HG03097 (cell line): ENCODE data around the gene NOXO1.

Experiments
- ATAC-seq: cut with Tn5 transposase; IDR thresholded peaks from one replicate; pipeline ENCODE4 v1.9.1; 2021; ENCODE audit not compliant: unreplicated experiment, low FRiP score

Gene NOXO1

GRCh38 chr16:1998852-1999801, 17.9 kb upstream of the NOXO1 start:
- no peak for ATAC-seq

DNA sequence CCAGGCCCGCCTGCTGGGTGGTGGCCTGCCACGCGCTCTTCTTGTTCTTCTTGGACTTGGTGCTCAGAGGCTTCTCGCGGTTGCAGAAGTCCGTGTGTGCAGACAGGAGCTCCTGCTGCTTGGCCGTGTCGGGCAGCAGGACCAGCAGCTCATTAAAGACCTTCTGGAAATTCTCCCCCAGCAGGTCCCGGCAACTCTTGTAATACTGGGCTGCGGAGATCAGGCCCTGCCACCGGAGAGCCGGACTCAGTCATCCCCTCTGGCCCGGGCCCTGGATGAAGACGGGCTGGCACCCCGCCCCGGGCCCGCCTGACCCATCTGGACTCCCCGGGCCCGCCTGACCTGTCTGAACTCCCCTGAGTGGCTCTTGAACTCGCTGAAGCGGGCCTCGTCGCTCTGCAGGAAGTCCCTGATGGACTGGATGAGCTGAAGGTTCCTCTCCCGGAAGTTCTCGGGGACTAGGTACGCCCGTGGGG, 17.1 kb upstream of the NOXO1 start:
- no peak for ATAC-seq

- ATAC-seq = no peak
Observed at GRCh38 chr16:1997494-1998359, 16.5 kb upstream of the NOXO1 start.

DNA sequence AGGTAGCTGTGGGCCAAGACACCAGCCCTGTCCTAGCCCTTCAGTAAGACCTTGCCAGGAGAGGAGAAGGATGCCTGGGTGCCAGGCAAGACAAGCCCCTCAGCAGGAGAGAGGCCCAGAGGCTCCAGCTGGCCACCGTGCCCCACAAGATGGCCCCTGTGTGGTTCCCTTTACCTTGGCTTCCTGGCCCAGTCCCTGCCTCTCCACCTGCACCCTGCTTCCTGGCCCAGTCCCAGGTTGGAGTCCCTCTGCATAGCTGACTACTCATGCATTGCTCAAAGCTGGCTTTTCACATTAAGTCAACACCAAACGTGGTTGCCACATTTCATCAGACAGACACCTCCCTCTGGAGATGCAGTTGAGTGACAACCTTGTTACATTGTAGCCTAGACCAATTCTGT, 12.5 kb upstream of the NOXO1 start:
- ATAC-seq = no peak

DNA sequence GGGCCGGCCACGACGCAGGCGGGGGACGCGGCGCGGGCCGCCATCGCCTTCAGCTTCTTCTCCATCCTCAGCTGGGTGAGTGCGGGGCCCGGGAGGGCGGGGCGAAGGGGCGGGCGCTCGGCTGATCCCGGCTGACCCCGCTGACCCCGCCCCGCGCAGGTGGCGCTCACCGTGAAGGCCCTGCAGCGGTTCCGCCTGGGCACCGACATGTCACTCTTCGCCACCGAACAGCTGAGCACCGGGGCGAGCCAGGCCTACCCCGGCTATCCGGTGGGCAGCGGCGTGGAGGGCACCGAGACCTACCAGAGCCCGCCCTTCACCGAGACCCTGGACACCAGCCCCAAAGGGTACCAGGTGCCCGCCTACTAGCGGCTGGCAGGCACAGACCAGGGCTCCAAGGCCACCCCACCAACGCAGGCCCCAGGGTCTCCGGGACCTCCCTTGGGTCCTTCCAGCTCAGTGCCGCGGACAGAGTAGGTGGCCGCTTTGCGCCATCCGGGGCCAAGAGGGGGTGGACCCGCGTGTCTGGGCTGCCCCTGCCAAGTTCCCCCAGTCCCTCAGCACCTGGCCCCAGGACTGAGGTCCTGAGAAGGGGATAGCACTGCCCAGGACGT, 11.5 kb upstream of the NOXO1 start:
- no peak for ATAC-seq

DNA sequence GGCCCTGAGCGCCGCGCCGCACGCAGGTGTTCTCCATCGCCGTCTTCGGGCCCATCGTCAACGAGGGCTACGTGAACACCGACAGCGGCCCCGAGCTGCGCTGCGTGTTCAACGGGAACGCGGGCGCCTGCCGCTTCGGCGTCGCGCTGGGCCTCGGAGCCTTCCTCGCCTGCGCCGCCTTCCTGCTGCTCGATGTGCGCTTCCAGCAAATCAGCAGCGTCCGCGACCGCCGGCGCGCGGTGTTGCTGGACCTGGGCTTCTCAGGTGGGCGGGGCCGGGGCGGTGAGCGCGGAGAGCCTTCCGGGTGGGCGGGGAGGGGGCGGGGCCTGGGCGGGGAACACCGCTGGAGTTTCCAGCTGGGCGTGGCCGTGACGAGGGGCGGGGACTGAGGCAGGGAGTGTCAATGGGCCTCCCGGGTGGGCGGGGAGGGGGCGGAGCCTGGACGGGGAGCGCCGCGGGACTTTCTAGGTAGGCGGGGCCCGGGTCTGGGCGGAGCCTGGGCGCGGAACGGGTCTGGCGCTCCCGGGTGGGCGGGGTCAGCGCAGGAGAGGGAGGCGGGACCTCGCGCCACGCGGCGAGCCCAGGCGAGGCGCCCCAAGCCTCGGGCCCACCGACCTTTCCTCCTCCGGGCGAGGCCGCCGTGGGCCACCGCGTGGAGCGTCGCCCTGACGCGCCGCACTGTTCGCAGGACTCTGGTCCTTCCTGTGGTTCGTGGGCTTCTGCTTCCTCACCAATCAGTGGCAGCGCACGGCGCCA, 10.9 kb upstream of the NOXO1 start:
- peak; percentile 42 for ATAC-seq

- ATAC-seq = no peak
Observed at GRCh38 chr16:1991588-1991947, 10.3 kb upstream of the NOXO1 start.

DNA sequence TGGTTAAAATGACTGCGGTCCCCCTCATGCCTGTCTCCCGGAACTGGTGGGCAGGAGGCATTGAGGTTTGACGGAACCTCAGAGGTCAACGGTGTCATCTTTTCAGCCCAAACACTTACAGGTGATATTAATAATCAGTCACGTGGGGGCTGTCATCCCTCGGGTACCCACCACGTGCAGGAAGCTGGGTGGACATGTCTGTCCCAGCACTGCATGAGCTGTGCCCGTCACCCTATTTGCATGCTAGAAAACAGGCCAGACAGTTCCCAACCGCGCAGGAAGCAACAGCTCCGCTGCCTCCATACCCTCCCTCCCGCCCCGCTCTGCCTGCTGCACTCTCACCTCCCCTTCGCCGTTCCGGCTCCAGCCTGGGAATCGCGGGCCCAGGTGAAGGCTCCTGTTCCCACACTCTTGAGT, 9.9 kb upstream of the NOXO1 start:
- ATAC-seq = peak; percentile 27

DNA sequence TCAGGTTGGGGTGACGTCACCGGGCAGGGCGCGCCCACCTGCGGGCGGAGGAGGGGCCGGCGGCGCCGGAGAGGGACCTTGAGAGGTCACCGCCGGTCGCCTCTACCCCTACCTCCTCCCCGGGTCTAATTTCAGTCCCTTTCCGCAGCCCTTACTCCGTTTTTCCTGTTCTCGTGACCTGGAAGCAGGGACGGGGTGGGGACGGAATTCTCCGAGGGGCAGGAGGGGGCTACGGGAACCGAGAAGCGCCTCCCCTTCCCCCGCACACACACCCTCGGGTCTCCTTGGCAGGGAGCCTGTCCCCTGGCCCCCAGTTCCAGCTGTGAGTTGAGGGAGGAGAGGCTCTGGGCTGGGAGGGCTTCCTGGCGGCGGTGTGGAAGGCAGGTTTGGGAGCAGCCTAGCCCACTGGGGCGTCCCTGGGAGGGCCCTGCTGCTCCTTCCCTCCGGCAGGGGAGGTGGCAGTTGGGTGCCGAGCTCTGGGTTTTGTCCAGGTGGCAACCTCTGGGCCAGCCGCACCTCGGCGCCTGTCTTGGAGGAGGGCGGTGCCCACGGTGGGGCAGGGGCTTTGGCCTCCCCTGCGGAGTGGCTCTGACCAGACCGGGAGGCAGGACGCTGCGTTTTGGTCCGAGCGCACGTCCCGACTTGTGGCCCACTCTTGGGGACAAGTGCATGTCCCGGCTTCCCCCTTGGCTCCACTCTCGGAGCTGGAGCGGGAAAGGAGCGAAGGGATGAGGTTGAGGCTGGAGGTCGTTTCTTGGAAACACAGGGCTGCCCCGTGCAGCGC, 9.3 kb upstream of the NOXO1 start:
- ATAC-seq = peak; percentile 1

DNA sequence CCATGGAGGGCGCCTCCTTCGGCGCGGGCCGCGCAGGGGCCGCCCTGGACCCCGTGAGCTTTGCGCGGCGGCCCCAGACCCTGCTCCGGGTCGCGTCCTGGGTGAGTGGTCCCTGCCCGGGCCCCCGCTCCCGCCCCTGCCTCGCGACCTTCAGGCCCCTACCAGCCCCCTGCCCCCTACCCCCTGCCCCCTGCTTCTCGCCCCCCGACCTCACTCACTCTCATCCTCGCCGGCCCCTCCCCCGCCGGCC, 8.8 kb upstream of the NOXO1 start:
- ATAC-seq = no peak

DNA sequence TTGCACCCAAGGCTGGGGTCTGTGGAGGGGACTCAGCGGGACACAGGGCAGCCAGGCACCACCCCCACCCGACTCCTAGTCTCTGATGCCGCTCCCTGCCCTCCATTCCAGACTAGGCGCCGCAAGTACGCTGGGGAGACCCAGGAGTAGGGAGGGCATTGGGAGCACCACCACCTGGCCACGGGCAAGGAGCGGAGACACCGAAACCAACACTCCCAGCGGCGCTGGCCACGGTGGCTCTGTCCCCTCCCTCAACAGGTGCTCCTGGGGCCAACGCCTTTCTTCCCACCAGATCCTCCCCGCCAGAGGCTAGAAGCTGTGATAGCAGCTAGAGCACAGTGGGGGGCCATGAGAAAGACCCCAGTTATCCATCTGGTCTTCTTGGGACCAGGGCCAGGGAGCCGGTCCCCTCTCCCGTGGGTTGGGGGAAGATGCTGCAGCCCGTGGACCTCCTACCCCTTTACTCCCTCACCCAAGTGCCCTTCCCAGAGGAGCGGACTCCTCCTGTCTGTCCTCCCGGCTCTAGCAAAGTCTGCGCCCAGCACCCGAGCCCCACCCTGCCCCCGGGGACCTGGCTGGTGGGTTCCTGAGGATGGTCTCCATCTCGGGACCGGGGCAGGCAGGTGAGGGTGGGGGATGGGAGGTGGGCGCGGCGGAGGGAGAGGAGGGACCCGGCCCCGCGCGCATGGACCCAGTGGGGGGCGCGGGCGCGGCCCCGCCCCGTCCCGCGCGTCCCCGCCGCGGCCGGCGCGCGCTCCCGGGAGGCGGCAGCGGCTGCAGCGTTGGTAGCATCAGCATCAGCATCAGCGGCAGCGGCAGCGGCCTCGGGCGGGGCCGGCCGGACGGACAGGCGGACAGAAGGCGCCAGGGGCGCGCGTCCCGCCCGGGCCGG, 8.2 kb upstream of the NOXO1 start, which contains the start of gene SYNGR3:
TSS of gene SYNGR3 (plus strand) at position 762 of the 892 bp plus-strand sequence. CDS start 133 bp downstream, outside the sequence.
- ATAC-seq = no peak

DNA sequence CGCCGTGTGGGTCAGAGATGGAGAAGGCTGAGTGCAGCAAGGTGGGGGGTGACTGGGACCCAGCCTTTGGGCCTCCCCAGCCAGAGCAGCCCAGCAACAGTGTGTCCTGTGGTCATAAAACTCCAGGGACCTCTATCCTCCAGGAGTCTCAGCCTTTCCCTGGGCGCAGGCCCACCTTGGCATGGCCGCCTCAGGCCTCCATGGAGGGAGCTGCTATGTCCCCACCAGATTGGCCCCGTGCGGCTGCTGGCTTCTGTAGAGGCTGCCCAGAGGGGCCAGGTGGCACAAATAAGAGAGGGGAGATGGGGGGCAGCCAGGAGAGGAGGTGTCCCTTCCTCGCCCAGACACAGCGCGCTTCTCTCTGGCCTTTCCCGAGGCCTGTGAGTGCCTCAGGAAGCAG, 5.9 kb upstream of the NOXO1 start:
- ATAC-seq = no peak

DNA sequence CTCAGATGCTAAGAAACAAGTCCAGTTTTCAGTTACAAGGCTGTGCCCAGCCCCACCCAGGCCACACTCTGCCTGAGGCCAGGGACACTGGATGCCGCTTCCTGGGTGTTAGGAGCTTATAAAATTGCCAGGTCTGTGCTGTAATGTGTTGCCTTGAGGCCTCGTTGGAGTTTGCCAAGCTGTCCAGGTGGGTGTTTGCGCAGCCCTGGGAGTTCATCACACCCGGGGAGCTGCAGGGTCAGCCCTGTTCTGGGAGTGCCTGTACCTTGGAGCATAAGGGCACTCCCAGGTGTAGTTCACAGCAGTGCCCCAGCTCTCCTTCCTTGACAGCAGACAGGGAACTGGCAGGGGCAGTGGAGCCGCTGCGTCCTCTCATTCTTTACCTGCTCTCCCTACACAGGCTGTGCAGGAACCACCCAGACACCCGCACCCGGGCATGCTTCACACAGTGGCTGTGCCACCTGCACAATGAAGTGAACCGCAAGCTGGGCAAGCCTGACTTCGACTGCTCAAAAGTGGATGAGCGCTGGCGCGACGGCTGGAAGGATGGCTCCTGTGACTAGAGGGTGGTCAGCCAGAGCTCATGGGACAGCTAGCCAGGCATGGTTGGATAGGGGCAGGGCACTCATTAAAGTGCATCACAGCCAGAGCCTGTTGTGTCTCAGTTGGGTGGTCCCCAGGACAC, 4.3 kb upstream of the NOXO1 start:
- no peak for ATAC-seq

DNA sequence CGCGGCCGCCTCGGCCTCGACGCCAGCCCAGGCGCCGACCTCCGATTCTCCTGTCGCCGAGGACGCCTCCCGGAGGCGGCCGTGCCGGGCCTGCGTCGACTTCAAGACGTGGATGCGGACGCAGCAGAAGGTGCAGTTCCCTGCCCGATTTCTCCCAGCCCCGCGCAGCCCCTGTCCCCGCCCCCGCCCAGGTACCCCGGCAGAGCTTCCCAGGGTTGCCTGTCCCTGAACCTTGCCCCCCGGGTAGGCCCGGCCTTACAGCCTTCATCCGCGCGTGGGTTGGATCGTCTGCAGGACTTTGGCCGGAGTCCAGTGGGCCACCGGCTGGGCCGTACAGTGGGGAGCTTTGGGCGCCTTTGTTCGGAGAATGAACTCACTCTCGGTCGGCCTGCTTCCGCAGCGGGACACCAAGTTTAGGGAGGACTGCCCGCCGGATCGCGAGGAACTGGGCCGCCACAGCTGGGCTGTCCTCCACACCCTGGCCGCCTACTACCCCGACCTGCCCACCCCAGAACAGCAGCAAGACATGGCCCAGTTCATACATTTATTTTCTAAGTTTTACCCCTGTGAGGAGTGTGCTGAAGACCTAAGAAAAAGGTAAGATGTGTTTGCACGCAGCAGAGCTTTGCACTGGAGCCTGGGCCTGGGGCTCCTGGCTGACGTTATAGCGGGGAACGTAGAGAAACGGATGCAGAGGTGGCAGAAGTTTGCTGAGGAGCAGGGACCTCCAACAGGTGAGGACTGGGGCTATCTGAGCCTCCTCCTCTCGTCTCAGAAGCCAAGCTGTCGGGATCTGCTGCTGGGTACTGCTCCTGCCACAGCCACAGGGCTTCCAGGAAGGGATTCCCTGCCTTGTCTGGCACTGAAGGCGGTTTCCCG, 3.3 kb upstream of the NOXO1 start:
- no peak for ATAC-seq

GRCh38 chr16:1983544-1984346, 2.5 kb upstream of the NOXO1 start, which contains the start of gene GFER:
GFER (plus strand) TSS chr16:1984193; CDS start chr16:1984219, 26 bp downstream.
- ATAC-seq = peak; percentile 72

GRCh38 chr16:1982991-1983543, 1.8 kb upstream of the NOXO1 start:
- ATAC-seq = no peak
